Activated T-cell treated with anti-CD3 and anti-CD28 coated beads, Interleukin-2, amount 50 U/mL, for 4 hours (primary cell): ENCODE data around the gene TNNT1. TPM values are rescaled to one million over a fixed set of nuclear protein-coding genes. Genes with fewer than 3 reads are reported as not detected.

ENCODE experiments used
- ATAC-seq, 2 donors: fragments of 200-7000 bp; cut with Tn5 transposase; one replicate each; pipeline ENCODE4 v1.10.0; 2021
- DNase-seq: peaks from one replicate; pipeline ENCODE4 v3.0.0-alpha.2; 2020
- H3K27me3 Mint-ChIP-seq: one replicate; pipeline ENCODE4 v1.8.0; 2021; ENCODE audit warnings: low read depth, mixed read lengths
- H3K36me3 Mint-ChIP-seq: one replicate; pipeline ENCODE4 v1.8.0; 2022; ENCODE audit warnings: mixed read lengths; ENCODE audit not compliant: insufficient read depth
- H3K4me1 Mint-ChIP-seq: one replicate; pipeline ENCODE4 v1.8.0; 2021; ENCODE audit warnings: low read depth, mixed read lengths
- H3K4me3 Mint-ChIP-seq: one replicate; pipeline ENCODE4 v1.8.0; 2021; ENCODE audit warnings: mild to moderate bottlenecking, moderate library complexity, mixed read lengths
- H3K9me3 Mint-ChIP-seq: one replicate; pipeline ENCODE4 v1.8.0; 2021; ENCODE audit warnings: mixed read lengths
- total RNA-seq, 3 donors: library from RNA; stranded (reverse); gene quantifications; one replicate each; pipeline ENCODE4 v1.2.1, GENCODE V29; 2021

Gene TNNT1
- total RNA-seq, 3 donors from 2014 or later, result not detected

DNA sequence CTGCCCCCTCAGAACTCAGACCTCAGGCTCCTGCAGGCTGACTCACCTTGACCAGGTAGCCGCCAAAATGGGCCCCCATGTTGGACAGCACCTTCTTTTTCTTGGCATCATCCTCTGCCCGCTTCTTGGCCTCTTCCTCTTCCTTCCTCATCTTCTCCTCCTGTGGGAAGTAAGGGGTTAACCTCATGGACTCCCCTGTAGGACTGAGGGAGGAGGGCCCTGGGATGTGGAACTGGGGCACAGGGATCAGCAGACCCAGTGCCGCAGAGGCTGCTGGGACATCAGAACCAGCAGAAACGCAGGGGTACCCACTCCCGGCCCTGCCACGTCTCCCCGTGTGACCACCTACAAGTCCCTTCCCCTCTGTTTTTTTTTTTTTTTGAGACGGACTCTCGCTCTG, 11.1 kb downstream of the TNNT1 start:
- H3K4me1 Mint-ChIP-seq, result no peaks in the 10 kb centered on the region
- no peak for ATAC-seq
- no peaks in the 10 kb centered on the region for H3K36me3 Mint-ChIP-seq
- H3K9me3 Mint-ChIP-seq, result no peaks in the 10 kb centered on the region
- DNase-seq, result no peak
- peaks cover 58% of the 10 kb centered on the region for H3K27me3 Mint-ChIP-seq
- H3K4me3 Mint-ChIP-seq, result no peak overlapping the region

DNA sequence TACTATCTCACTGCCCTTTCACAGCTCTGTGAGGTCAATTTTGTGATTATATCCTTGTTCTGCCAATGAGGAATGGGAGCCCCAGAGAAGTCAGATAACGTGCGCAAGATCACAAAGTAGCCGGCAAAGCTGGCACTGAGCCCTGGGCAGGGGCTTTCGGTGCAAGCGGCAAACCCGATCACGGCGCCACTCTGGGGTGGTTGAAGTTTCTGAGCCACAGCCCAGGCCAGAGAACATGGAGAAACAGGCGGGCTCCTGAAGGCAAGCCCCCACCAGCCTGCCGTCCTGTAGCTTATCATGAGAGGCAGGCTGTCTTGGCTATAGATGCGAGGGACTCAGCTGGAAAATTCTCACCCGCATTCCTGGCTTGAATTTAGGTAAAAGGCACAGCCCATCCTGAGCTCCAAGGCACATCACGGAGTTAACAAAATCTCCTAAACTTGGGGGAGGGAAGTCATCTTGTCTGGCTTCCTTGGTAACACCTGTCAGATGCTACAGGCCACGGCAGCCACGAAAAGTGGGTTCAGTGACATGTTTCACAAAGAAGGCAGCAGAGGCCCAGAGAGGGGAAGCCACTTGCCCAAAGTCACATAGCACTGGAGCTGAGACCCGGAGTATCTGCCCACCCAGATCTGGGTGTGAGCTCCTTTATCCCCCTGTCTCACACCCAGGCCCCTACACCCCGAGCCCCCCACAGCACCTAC, 12.5 kb downstream of the TNNT1 start:
- no peak overlapping the region for H3K4me3 Mint-ChIP-seq
- no peaks in the 10 kb centered on the region for H3K9me3 Mint-ChIP-seq
- no peaks in the 10 kb centered on the region for H3K36me3 Mint-ChIP-seq
- no peaks in the 10 kb centered on the region for H3K4me1 Mint-ChIP-seq
- peaks cover 59% of the 10 kb centered on the region for H3K27me3 Mint-ChIP-seq
- ATAC-seq, result no peak
- no peak for DNase-seq

DNA sequence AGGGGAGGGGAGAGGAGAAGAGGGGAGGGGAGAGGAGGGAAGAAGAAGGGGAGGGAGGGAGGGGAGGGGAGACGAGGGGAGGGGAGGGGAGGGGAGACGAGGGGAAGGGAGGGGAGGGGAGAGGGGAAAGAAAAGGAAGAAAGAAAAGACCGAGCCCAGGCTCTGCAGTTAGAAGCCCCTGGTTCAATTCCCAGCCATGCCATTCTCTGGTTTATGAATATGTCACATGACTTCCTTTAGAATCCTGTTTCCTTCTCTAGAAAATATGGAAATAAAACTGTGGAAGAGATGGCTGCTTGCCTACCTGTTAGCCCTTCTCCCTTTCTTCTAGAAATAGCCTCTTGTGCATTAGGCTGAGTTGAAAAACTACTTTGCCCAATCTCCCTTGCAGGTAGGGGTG, 14.3 kb downstream of the TNNT1 start:
- no peaks in the 10 kb centered on the region for H3K4me1 Mint-ChIP-seq
- peaks cover 60% of the 10 kb centered on the region for H3K27me3 Mint-ChIP-seq
- ATAC-seq (no peak), DNase-seq (no peak)
- H3K9me3 Mint-ChIP-seq, result no peaks in the 10 kb centered on the region
- no peak overlapping the region for H3K4me3 Mint-ChIP-seq
- H3K36me3 Mint-ChIP-seq, result no peaks in the 10 kb centered on the region

DNA sequence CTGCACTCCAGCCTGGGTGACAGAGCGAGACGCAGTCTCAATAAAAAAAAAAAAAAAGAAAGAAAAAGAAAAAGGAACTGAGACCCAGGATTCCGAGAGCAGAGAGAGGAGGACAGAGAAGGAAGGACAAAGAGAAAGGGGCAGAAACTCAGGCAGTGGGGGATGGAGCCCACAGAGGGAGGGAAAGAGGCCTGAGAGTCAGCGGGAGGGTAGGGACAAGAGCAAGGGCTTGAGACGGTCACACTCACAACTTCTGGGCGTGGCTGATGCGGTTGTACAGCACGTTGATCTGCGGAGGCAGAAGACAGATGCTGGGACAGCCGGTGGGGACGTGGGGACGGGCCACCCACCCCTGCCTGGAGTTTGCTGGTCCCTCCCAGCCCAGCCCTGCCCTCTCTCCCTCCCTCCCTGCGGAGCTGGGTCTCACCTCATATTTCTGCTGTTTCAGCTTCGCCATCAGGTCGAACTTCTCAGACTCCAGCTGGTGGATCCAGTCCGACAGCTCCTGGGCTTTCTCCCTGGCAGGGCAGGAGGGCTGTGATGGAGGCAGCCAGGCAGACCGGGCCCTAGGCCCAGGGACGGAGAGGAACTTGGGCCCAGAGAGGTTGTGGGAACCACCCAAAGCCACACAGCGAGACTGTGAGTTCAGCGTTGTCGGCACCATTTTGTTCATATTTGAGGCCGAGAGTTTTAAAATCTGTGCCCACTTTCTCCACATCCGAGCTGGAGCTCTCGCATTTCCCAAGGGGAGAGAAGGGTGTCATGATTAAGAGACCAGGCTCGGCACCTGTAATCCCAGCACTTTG, 15.2 kb downstream of the TNNT1 start:
- no peaks in the 10 kb centered on the region for H3K9me3 Mint-ChIP-seq
- H3K4me3 Mint-ChIP-seq, result no peak overlapping the region
- DNase-seq (no peak), ATAC-seq (no peak)
- H3K4me1 Mint-ChIP-seq, result no peaks in the 10 kb centered on the region
- no peaks in the 10 kb centered on the region for H3K36me3 Mint-ChIP-seq
- H3K27me3 Mint-ChIP-seq, result peaks cover 61% of the 10 kb centered on the region

DNA sequence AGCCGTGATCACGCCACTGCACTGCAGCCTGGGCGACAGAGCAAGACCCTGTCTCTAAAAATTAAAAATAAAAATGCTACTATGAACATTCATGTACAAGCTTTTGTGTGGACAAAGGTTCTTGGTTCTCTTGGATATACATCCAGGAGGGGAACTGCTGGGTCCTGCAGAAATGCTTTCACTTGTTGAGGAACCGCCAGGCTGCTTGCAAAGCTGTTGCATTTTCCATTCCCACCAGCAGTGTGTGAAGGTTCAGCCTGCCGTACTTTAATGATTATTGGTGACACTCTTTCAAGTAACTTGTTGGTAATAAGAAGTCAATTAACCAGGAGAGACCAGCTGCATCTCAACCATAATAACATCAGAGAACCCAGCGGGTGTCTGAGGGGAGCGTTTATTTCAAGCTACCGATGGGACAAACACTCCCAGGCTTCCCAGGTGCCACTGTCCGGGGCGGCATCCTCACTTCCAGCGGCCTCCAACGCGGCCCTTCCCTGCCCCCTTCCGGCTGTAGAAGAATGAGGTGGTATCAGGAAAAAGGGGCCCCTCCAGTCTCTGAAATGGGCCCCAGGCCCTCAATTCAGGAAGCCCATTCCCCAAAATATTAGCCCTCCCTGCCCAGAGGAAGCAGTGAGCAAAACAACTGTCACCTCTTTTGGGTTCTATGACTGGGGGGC, 16.4 kb downstream of the TNNT1 start:
- no peaks in the 10 kb centered on the region for H3K4me1 Mint-ChIP-seq
- no peak overlapping the region for H3K4me3 Mint-ChIP-seq
- H3K27me3 Mint-ChIP-seq, result peaks cover 55% of the 10 kb centered on the region
- H3K36me3 Mint-ChIP-seq, result no peaks in the 10 kb centered on the region
- ATAC-seq (no peak), DNase-seq (no peak)
- no peaks in the 10 kb centered on the region for H3K9me3 Mint-ChIP-seq

DNA sequence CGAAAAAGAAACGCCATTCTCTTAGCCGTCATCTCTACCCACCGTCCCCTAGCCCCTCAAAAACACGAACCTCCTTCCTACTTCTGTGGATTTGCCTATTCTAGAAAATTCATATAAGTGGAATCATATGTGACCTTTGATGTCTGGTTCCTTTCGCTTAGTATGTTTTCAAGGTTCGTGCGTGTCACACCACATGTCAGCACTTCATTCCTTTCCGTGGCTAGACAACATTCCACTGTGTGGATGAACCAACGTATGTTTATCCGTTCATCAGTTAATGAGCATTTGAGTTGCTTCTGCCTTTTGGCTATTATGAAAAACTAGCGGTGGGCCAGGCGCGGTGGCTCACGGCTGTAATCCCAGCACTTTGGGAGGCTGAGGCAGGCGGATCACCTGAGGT, 17.6 kb downstream of the TNNT1 start:
- H3K4me1 Mint-ChIP-seq, result no peaks in the 10 kb centered on the region
- no peak overlapping the region for H3K4me3 Mint-ChIP-seq
- H3K27me3 Mint-ChIP-seq, result peaks cover 57% of the 10 kb centered on the region
- no peaks in the 10 kb centered on the region for H3K9me3 Mint-ChIP-seq
- ATAC-seq (no peak), DNase-seq (no peak)
- no peaks in the 10 kb centered on the region for H3K36me3 Mint-ChIP-seq

DNA sequence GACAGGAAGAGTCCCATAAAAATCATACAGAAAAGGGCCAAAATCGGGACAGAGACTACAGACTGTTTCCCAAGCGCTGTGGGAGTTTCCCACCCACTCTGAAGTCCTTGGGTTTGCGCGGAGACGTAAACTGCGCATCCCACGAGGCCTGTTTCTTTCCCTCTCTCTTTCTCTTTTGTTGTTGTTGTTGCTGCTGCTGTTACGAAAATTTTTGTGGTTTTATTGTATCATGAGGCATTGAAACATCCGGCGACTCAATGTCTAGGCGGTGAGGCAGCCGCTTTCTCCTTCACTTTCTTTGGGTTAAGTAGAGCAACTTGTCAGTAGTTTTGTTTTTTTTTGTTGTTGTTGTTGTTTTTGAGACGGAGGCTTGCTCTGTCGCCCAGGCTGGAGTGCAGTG, 30.0 kb downstream of the TNNT1 start:
- peaks cover 29% of the 10 kb centered on the region for H3K4me1 Mint-ChIP-seq
- H3K9me3 Mint-ChIP-seq, result no peaks in the 10 kb centered on the region
- no peaks in the 10 kb centered on the region for H3K36me3 Mint-ChIP-seq
- ATAC-seq, result no peak
- peak overlapping the region; percentile 96 for H3K4me3 Mint-ChIP-seq
- DNase-seq, result no peak
- peaks cover 14% of the 10 kb centered on the region for H3K27me3 Mint-ChIP-seq

DNA sequence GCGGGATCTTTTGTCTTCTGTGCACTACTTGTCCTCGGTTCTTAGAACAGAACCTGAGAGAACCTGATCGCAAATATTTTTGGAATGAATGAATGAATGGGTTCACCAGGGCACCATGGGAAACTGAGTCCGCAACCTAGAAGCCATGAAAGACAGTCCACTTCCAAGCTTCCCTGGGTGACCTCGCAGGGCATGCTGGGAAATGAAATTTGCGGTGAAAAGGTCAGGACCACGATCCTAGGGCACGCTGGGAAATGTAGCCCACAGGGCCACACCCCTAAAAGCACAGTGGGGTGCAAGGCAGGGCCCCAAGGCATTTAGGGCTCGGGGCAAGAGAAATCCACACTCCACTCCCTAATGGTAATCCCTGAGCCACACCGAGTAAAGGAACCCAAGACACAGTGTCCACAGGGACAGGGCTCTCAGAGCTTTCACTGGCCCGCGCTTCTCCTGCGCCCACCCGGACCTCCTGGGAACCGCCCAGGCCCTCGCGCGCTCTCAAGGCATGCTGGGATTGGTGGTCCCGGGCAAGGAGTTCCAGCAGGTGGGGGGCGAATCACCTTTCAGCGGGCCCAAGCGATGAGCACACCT, 30.5 kb downstream of the TNNT1 start:
- Mint-ChIP-seq H3K4me3 (peak overlapping the region; percentile 96), H3K4me1 (peaks cover 29% of the 10 kb centered on the region), H3K36me3 (no peaks in the 10 kb centered on the region), H3K9me3 (no peaks in the 10 kb centered on the region), H3K27me3 (peaks cover 9% of the 10 kb centered on the region)
- DNase-seq (no peak), ATAC-seq (no peak)

DNA sequence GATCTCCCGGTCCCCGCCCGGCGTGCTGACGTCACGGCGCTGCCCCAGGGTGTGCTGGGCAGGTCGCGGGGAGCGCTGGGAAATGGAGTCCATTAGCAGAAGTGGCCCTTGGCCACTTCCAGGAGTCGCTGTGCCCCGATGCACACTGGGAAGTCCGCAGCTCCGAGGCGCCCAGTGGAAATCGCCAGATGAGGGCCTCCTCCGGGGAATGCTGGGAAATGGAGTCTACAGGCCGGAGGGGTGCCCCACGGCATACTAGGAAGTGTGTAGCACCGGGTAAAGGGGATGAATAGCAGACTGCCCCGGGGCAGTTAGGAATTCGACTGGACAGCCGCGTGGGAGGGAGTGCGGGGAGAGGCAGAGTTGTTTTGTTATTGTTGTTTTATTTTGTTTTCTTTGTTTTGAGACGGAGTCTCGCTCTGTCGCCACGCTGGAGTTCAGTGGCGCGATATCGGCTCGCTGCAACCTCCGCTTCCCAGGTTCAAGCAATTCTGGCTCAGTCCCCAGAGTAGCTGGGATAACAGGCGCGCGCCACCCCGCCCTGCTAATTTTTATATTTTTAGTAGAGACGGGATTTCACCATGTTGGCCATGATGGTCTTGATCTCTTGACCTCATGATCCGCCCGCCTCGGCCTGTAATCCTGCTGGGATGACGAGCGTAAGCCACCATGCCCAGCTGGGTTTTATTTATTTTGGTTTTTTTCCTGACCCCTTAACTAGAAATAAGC, 31.2 kb downstream of the TNNT1 start:
- no peaks in the 10 kb centered on the region for H3K36me3 Mint-ChIP-seq
- H3K27me3 Mint-ChIP-seq, result peaks cover 3% of the 10 kb centered on the region
- H3K9me3 Mint-ChIP-seq, result no peaks in the 10 kb centered on the region
- peaks cover 29% of the 10 kb centered on the region for H3K4me1 Mint-ChIP-seq
- ATAC-seq (peak; percentile 96), DNase-seq (peak; percentile 97)
- peak overlapping the region; percentile 96 for H3K4me3 Mint-ChIP-seq

DNA sequence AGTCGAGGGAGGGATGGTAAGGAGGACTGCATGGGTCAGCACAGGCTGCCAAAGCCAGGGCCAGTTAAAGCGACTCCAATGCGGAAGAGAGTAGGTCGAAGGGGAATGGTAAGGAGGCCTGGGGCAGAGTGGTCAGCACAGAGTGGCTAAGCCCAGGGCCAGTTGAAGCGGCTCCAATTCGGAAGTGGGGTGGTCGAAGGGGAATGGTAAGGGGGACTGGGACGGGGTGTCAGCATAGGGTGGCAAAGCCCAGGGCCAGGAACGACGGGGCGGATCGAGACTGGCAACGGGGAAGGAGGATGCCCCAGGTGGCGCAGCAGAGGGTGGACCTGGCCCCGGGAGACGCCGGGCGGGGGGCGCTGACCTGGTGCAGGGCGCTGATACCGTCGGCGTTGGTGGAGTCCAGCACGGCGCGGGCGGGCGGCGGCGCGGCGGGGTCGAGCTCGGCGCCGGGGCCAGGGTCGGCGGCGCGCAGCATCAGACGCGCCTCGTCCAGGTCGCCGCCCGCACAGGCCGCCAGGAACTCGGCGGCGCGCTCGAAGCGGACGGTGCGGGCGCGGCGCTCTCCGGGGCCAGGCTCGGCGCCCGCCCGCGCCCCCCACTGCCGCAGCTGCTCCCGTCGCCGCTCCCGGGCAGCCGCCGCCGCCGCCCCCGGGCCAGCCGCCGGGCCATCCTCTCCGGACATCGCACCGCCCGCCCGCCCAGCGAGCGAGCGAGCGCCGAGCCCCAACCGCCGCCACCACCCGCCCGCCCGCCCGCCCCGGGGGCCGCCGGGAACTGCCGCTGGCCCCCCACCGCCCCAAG, 31.9 kb downstream of the TNNT1 start, which contains the start of gene PPP1R12C:
TSS of gene PPP1R12C (minus strand) at position 779 of the 804 bp plus-strand sequence. CDS start at position 685, 94 bp downstream.
- ATAC-seq (peak; percentile 24 to 32), DNase-seq (no peak)
- peaks cover 29% of the 10 kb centered on the region for H3K4me1 Mint-ChIP-seq
- H3K4me3 Mint-ChIP-seq, result peak within 1 kb of the TSS; percentile 96
- H3K27me3 Mint-ChIP-seq, result peaks cover 3% of the 10 kb centered on the region
- H3K36me3 Mint-ChIP-seq, result no peaks in the 10 kb centered on the region
- no peaks in the 10 kb centered on the region for H3K9me3 Mint-ChIP-seq

DNA sequence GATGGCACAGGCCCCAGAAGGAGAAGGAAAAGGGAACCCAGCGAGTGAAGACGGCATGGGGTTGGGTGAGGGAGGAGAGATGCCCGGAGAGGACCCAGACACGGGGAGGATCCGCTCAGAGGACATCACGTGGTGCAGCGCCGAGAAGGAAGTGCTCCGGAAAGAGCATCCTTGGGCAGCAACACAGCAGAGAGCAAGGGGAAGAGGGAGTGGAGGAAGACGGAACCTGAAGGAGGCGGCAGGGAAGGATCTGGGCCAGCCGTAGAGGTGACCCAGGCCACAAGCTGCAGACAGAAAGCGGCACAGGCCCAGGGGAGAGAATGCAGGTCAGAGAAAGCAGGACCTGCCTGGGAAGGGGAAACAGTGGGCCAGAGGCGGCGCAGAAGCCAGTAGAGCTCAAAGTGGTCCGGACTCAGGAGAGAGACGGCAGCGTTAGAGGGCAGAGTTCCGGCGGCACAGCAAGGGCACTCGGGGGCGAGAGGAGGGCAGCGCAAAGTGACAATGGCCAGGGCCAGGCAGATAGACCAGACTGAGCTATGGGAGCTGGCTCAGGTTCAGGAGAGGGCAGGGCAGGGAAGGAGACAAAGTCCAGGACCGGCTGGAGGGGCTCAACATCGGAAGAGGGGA, 32.7 kb downstream of the TNNT1 start:
- Mint-ChIP-seq H3K27me3 (peaks cover under 1% of the 10 kb centered on the region), H3K9me3 (no peaks in the 10 kb centered on the region), H3K36me3 (no peaks in the 10 kb centered on the region), H3K4me1 (peaks cover 29% of the 10 kb centered on the region), H3K4me3 (peak overlapping the region; percentile 96)
- DNase-seq (peak; percentile 36), ATAC-seq (peak; percentile 36 to 44)

DNA sequence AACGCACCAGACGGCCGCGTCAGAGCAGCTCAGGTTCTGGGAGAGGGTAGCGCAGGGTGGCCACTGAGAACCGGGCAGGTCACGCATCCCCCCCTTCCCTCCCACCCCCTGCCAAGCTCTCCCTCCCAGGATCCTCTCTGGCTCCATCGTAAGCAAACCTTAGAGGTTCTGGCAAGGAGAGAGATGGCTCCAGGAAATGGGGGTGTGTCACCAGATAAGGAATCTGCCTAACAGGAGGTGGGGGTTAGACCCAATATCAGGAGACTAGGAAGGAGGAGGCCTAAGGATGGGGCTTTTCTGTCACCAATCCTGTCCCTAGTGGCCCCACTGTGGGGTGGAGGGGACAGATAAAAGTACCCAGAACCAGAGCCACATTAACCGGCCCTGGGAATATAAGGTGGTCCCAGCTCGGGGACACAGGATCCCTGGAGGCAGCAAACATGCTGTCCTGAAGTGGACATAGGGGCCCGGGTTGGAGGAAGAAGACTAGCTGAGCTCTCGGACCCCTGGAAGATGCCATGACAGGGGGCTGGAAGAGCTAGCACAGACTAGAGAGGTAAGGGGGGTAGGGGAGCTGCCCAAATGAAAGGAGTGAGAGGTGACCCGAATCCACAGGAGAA, 33.5 kb downstream of the TNNT1 start:
- H3K36me3 Mint-ChIP-seq, result no peaks in the 10 kb centered on the region
- ATAC-seq (no peak), DNase-seq (no peak)
- no peaks in the 10 kb centered on the region for H3K27me3 Mint-ChIP-seq
- peak overlapping the region; percentile 96 for H3K4me3 Mint-ChIP-seq
- no peaks in the 10 kb centered on the region for H3K9me3 Mint-ChIP-seq
- H3K4me1 Mint-ChIP-seq, result peaks cover 29% of the 10 kb centered on the region
